Ishikawa (cell line): ENCODE results near the gene MYEOV.

Experiments
- CEBPB ChIP-seq: IDR thresholded peaks from 2 replicates; pipeline ENCODE4 v1.6.1; 2012
- CREB1 ChIP-seq: IDR thresholded peaks from 2 replicates; pipeline ENCODE4 v1.6.1; 2012; ENCODE audit warnings: low read depth
- EGR1 ChIP-seq: IDR thresholded peaks from 2 replicates; pipeline ENCODE4 v1.6.1; 2012
- EP300 ChIP-seq: IDR thresholded peaks from 2 replicates; pipeline ENCODE4 v1.6.1; 2012; ENCODE audit warnings: borderline replicate concordance
- FOXM1 ChIP-seq: IDR thresholded peaks from 2 replicates; pipeline ENCODE4 v1.6.1; 2012; ENCODE audit warnings: low read depth, borderline replicate concordance
- MAX ChIP-seq: IDR thresholded peaks from 2 replicates; pipeline ENCODE4 v1.6.1; 2012
- NFIC ChIP-seq: IDR thresholded peaks from 2 replicates; pipeline ENCODE4 v1.6.1; 2012
- RAD21 ChIP-seq: IDR thresholded peaks from 2 replicates; pipeline ENCODE4 v1.6.1; 2012; ENCODE audit warnings: low read depth
- REST ChIP-seq: IDR thresholded peaks from 2 replicates; pipeline ENCODE4 v1.6.1; 2012; ENCODE audit warnings: low read depth, mild to moderate bottlenecking
- TAF1 ChIP-seq: IDR thresholded peaks from 2 replicates; pipeline ENCODE4 v1.6.1; 2012; ENCODE audit warnings: low read depth, mild to moderate bottlenecking
- TCF12 ChIP-seq: IDR thresholded peaks from 2 replicates; pipeline ENCODE4 v1.6.1; 2012; ENCODE audit warnings: low read depth
- TEAD4 ChIP-seq: IDR thresholded peaks from 2 replicates; pipeline ENCODE4 v1.6.1; 2012
- YY1 ChIP-seq: IDR thresholded peaks from 2 replicates; pipeline ENCODE4 v1.6.1; 2012; ENCODE audit warnings: low read depth
- ZBTB7A ChIP-seq: IDR thresholded peaks from 2 replicates; pipeline ENCODE4 v1.6.1; 2012; ENCODE audit warnings: low read depth
- TF ChIP-seq, protein P1 (sequence below): IDR thresholded peaks from 2 replicates; pipeline ENCODE4 v1.6.1; 2012

Gene MYEOV

GRCh38 chr11:69278091-69278867 is 15.7 kb upstream of the MYEOV start:
- TF ChIP-seq EGR1: peak; percentile 33; the same call in 1 of the 2 replicates
- peak; percentile 99 for TF ChIP-seq TCF12
- TF ChIP-seq EP300: peak; percentile 99
- TF ChIP-seq RAD21: 0 out of 2 replicates have a peak, but pooled peaks have one; percentile 10
- TF ChIP-seq YY1: no peak; the same call in 1 of the 2 replicates
- no peak for TF ChIP-seq REST
- 0 out of 2 replicates have a peak, but pooled peaks have one; percentile 35 for TF ChIP-seq TAF1
- TF ChIP-seq CREB1: no peak
- peak; percentile 96 for TF ChIP-seq NFIC
- TF ChIP-seq TEAD4: peak; percentile 91
- TF ChIP-seq MAX: peak; percentile 62
- TF ChIP-seq, protein P1, sequence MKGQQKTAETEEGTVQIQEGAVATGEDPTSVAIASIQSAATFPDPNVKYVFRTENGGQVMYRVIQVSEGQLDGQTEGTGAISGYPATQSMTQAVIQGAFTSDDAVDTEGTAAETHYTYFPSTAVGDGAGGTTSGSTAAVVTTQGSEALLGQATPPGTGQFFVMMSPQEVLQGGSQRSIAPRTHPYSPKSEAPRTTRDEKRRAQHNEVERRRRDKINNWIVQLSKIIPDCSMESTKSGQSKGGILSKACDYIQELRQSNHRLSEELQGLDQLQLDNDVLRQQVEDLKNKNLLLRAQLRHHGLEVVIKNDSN: no peak; the same call in 1 of the 2 replicates
- TF ChIP-seq FOXM1: peak; percentile 98
- TF ChIP-seq CEBPB: peak; percentile 41; the same call in 1 of the 2 replicates
- 0 out of 2 replicates have a peak, but pooled peaks have one; percentile 2 for TF ChIP-seq ZBTB7A

DNA sequence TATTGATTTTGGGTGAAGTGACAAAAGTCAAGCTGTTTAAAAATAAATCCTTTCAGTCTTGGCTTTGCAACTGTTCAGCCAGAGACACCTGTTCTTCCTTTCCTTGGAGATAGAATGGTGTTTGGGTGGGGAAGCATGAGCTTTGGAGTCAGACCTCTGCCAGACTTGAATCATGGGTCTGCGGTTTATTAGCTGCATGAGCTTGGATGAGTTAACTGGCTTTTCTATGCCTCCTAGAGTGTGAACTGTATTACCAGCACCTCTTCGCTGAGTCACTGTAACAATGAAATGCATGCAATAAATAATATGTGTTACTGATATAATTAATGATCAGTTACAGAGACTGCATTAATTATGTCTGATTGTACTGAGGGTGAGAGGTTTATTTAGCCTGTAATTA is 13.5 kb upstream of the MYEOV start:
- TF ChIP-seq EP300 (peak; percentile 91), MAX (no peak), CEBPB (no peak; the same call in 1 of the 2 replicates), REST (no peak), TAF1 (no peak), EGR1 (no peak), TCF12 (peak; percentile 76), ZBTB7A (no peak), CREB1 (no peak), YY1 (no peak), NFIC (peak; percentile 79), FOXM1 (no peak), TEAD4 (peak; percentile 72), RAD21 (peak; percentile 26; the same call in 1 of the 2 replicates)
- TF ChIP-seq, protein P1: no peak

- TF ChIP-seq EP300: peak; percentile 97
- TF ChIP-seq REST: no peak
- peak; percentile 83 for TF ChIP-seq MAX
- peak; percentile 98 for TF ChIP-seq TEAD4
- TF ChIP-seq TCF12: peak; percentile 97
- TF ChIP-seq NFIC: peak; percentile 94
- TF ChIP-seq ZBTB7A: no peak
- 0 out of 2 replicates have a peak, but pooled peaks have one; percentile 31 for TF ChIP-seq YY1
- peak; percentile 94 for TF ChIP-seq FOXM1
These were observed 13.0 kb upstream of the MYEOV start for GRCh38 chr11:69280994-69281393.
